ENCODE data around the gene POLR3A. TPM values are rescaled to one million over a fixed set of nuclear protein-coding genes. Genes with fewer than 3 reads are reported as not detected.

Gene POLR3A
- total RNA-seq, 1 experiment from 2014 or later, result 38.0 TPM

- no peaks in the 10 kb centered on the region for H4K20me1 ChIP-seq (ENCODE audit: control insufficient read depth, insufficient read depth, insufficient read length)
- no peak overlapping the region for H2BK5ac ChIP-seq (ENCODE audit: insufficient read length, low read length)
- H3K4ac ChIP-seq (ENCODE audit: low read depth, low read length), result no peak overlapping the region
- no peaks in the 10 kb centered on the region for H3K79me1 ChIP-seq (ENCODE audit: insufficient read depth, low read depth, low read length, poor library complexity, severe bottlenecking)
- H2AFZ ChIP-seq (ENCODE audit: low read length), result no peak overlapping the region
- DNase-seq, result no peak
- no peak overlapping the region for H2BK12ac ChIP-seq (ENCODE audit: insufficient read length, low read depth, low read length)
- H2BK20ac ChIP-seq (ENCODE audit: low read depth, low read length, poor library complexity, severe bottlenecking), result no peak overlapping the region
- peaks cover 50% of the 10 kb centered on the region for H3K79me2 ChIP-seq (ENCODE audit: insufficient read depth, low read length)
- H2AK5ac ChIP-seq (ENCODE audit: insufficient read length, low read length), result peak overlapping the region; percentile 84
- H3K18ac ChIP-seq (ENCODE audit: insufficient read length, low read depth, low read length), result no peak overlapping the region
- no peaks in the 10 kb centered on the region for H3K9me3 ChIP-seq (ENCODE audit: control insufficient read depth, low read depth, low read length)
- H3K27me3 Mint-ChIP-seq (ENCODE audit: low read depth), result no peaks in the 10 kb centered on the region
- TF ChIP-seq CTCF (conservative IDR thresholded peaks at IDR 0.05), result no peak
- peaks cover 9% of the 10 kb centered on the region for H3K23me2 ChIP-seq (ENCODE audit: insufficient read length, low read depth, low read length, poor library complexity, severe bottlenecking)
- H3K27ac ChIP-seq (ENCODE audit: insufficient read length, low read depth, low read length), result no peak overlapping the region
- peaks cover 4 to 14% (median 10%) of the 10 kb centered on the region in 3 experiments; a peak in 3 of 7 replicates for H3K36me3 Mint-ChIP-seq (ENCODE audit: insufficient read depth in 1 of 3, low read depth in 3 of 3)
- no CpG with 5 or more reads among the region's 7 CpGs for WGBS (ENCODE audit: extremely low coverage, insufficient read length, low lambda C conversion rate)
- no peak overlapping the region for H3T11ph ChIP-seq (ENCODE audit: low read length)
- no peak overlapping the region for H2BK120ac ChIP-seq (ENCODE audit: low read depth, low read length, poor library complexity, severe bottlenecking)
- H4K5ac ChIP-seq (ENCODE audit: insufficient read length, low read depth, low read length), result no peak overlapping the region
- H4K8ac ChIP-seq (replicated peaks; ENCODE audit: insufficient read length, low read depth, low read length), result no peak overlapping the region
- H3K4me1 ChIP-seq (ENCODE audit: insufficient read depth, low read length), result peaks cover 2% of the 10 kb centered on the region; the same call in 1 of the 2 replicates
- H3K4me1 Mint-ChIP-seq, result peaks cover 43 to 49% of the 10 kb centered on the region in 2 experiments
- peak overlapping the region; percentile 41 to 82 (median 58); a peak in 4 of 7 replicates for H3K27ac Mint-ChIP-seq
- H3K23ac ChIP-seq (ENCODE audit: insufficient read length, low read depth, low read length), result no peak overlapping the region
- H3K27me3 ChIP-seq (ENCODE audit: insufficient read depth, low read length), result no peaks in the 10 kb centered on the region
- H3K4me3 Mint-ChIP-seq, result no peak overlapping the region
- peak overlapping the region; percentile 62 for H3K14ac ChIP-seq (ENCODE audit: insufficient read depth, low read length)
- H3K9me3 Mint-ChIP-seq, result no peaks in the 10 kb centered on the region
- H3K56ac ChIP-seq (ENCODE audit: insufficient read length, low read depth, low read length), result no peak overlapping the region
- no peak overlapping the region for H3K9ac ChIP-seq (ENCODE audit: extremely low read depth, insufficient read length, low read length)
- no peak overlapping the region for H4K91ac ChIP-seq (ENCODE audit: insufficient read length, low read depth, low read length)
- no peak overlapping the region for H2BK15ac ChIP-seq (ENCODE audit: low read depth, low read length)
- H3K4me2 ChIP-seq (ENCODE audit: insufficient read depth, insufficient read length, low read length), result no peak overlapping the region
These were observed 107.9 kb downstream of the POLR3A start for GRCh38 chr10:77921395-77921794.
